ENCODE data around the gene BCL7A. TPM values are rescaled to one million over a fixed set of nuclear protein-coding genes. Genes with fewer than 3 reads are reported as not detected.

The BCL7A gene
- total RNA-seq, 6 experiments from 2014 or later = 2.6 to 3.8 (median 3.4) TPM

- Mint-ChIP-seq H3K4me3 (no peak overlapping the region), H3K9me3 (no peaks in the 10 kb centered on the region), H3K36me3 (ENCODE audit: low read depth) (no peaks in the 10 kb centered on the region), H3K27me3 (ENCODE audit: insufficient read depth) (peaks cover 2% of the 10 kb centered on the region; the same call in 1 of the 2 replicates), H3K4me1 (ENCODE audit: low read depth) (peaks cover 21% of the 10 kb centered on the region), H3K27ac (no peak overlapping the region)
- DNase-seq = no peak
- TF ChIP-seq CTCF (IDR thresholded peaks at IDR 0.05) = no peak
Measured at GRCh38 chr12:121989276-121990113, 32.2 kb upstream of the BCL7A start.

GRCh38 chr12:121990114-121990647 is 31.5 kb upstream of the BCL7A start:
- no peaks in the 10 kb centered on the region for H3K9me3 Mint-ChIP-seq
- peaks cover 21% of the 10 kb centered on the region for H3K4me1 Mint-ChIP-seq (ENCODE audit: low read depth)
- no peak overlapping the region for H3K4me3 Mint-ChIP-seq
- H3K27ac Mint-ChIP-seq = no peak overlapping the region
- no peak for TF ChIP-seq CTCF (IDR thresholded peaks at IDR 0.05)
- H3K36me3 Mint-ChIP-seq (ENCODE audit: low read depth) = no peaks in the 10 kb centered on the region
- DNase-seq = no peak
- peaks cover 2% of the 10 kb centered on the region; the same call in 1 of the 2 replicates for H3K27me3 Mint-ChIP-seq (ENCODE audit: insufficient read depth)

GRCh38 chr12:121990692-121991603 is 30.7 kb upstream of the BCL7A start:
- Mint-ChIP-seq H3K27ac (peak overlapping the region; percentile 97), H3K36me3 (ENCODE audit: low read depth) (no peaks in the 10 kb centered on the region), H3K4me3 (no peak overlapping the region), H3K27me3 (ENCODE audit: insufficient read depth) (peaks cover 1% of the 10 kb centered on the region; the same call in 1 of the 2 replicates), H3K4me1 (ENCODE audit: low read depth) (peaks cover 25% of the 10 kb centered on the region), H3K9me3 (no peaks in the 10 kb centered on the region)
- TF ChIP-seq CTCF (IDR thresholded peaks at IDR 0.05) = no peak
- DNase-seq = peak; percentile 24

GRCh38 chr12:121992059-121992879 is 29.4 kb upstream of the BCL7A start:
- Mint-ChIP-seq H3K36me3 (ENCODE audit: low read depth) (no peaks in the 10 kb centered on the region), H3K9me3 (no peaks in the 10 kb centered on the region), H3K4me3 (peak overlapping the region; percentile 75), H3K27ac (peak overlapping the region; percentile 97), H3K27me3 (ENCODE audit: insufficient read depth) (no peaks in the 10 kb centered on the region), H3K4me1 (ENCODE audit: low read depth) (peaks cover 38% of the 10 kb centered on the region)
- TF ChIP-seq CTCF (IDR thresholded peaks at IDR 0.05) = no peak
- peak; percentile 98 for DNase-seq

All from HFFc6 (cell line).